Gastrocnemius medialis (tissue), 4 donors: Measurements from ENCODE around the gene TRIM67. TPM values are rescaled to one million over a fixed set of nuclear protein-coding genes. Genes with fewer than 3 reads are reported as not detected.

Source experiments
- ATAC-seq, 2 donors: fragments of 150-250 bp; one replicate each; pipeline ENCODE4 v1.9.1; 2016
- DNase-seq, 2 donors: peaks; one replicate each; pipeline ENCODE4 v3.0.0-alpha.2; 2019
- H3K27ac ChIP-seq, 4 donors: fragments of 200-600 bp; sonication (generic); 1 replicate in 1 of 4; 2 replicates in 3 of 4; pipeline ENCODE4 v1.5.1; 2016 to 2018; ENCODE audit warnings: mild to moderate bottlenecking in 2 of 4, moderate library complexity in 1 of 4
- H3K27me3 ChIP-seq, 3 donors: fragments of 200-600 bp; sonication (generic) in 2 of 3; 1 replicate in 1 of 3; 2 replicates in 2 of 3; pipeline versions ENCODE4 v1.5.1 to v1.6.0; 2016 to 2019; ENCODE audit warnings: mild to moderate bottlenecking in 1 of 3, moderate library complexity in 1 of 3
- H3K36me3 ChIP-seq, 2 donors: fragments of 200-600 bp; sonication (generic) in 1 of 2; one replicate each; pipeline ENCODE4 v1.5.1; 2017 to 2018
- H3K4me1 ChIP-seq, 2 donors: fragments of 200-600 bp; sonication (generic) in 1 of 2; one replicate each; pipeline ENCODE4 v1.5.1; 2016 to 2017; ENCODE audit warnings: mild to moderate bottlenecking in 2 of 2
- H3K4me3 ChIP-seq, 4 donors: fragments of 200-600 bp; sonication (generic) in 3 of 4; 1 replicate in 1 of 4; 2 replicates in 3 of 4; pipeline ENCODE4 v1.5.1; 2016 to 2019; ENCODE audit warnings: mild to moderate bottlenecking in 2 of 4
- H3K9me3 ChIP-seq, 3 donors: fragments of 200-600 bp; sonication (generic) in 2 of 3; 1 replicate in 1 of 3; 2 replicates in 2 of 3; pipeline ENCODE4 v1.5.1; 2016 to 2019
- CTCF ChIP-seq, 5 experiments: fragments of 450-650 bp in 3 of 5; fragments of 200-600 bp in 2 of 5; sonication (generic) in 2 of 5; IDR thresholded peaks in 4 of 5; conservative IDR thresholded peaks in 1 of 5; 1 replicate in 4 of 5; 2 replicates in 1 of 5; pipeline ENCODE4 v1.5.1; 2016 to 2019; ENCODE audit warnings: antibody characterized with exemption in 5 of 5, mild to moderate bottlenecking in 3 of 5, moderate library complexity in 3 of 5
- POLR2A ChIP-seq, 2 donors: fragments of 450-650 bp; IDR thresholded peaks; one replicate each; pipeline ENCODE4 v1.6.1; 2017; ENCODE audit warnings: antibody characterized with exemption in 2 of 2, mild to moderate bottlenecking in 2 of 2, moderate library complexity in 2 of 2
- in situ Hi-C, 4 donors: fragments of 200-750 bp; cut with MboI; loops; one replicate each; pipeline versions ENCODE4 v1.15.0 to v1.8.0; 2017; ENCODE audit warnings: low sequenced_read_pairs in 4 of 4
- intact Hi-C: fragments of 100-400 bp; cut with DNase I; formaldehyde crosslinking; loops from one replicate; pipeline ENCODE4 v1.15.1; 2023; ENCODE audit warnings: low total_unique reads
- total RNA-seq, 4 donors: library from RNA; depleted of rRNA; stranded (reverse); fragments of >200 nt; gene quantifications; one replicate each; pipeline versions ENCODE4 v1.1.0 to v1.2.3, GENCODE V29; 2016

Gene TRIM67
- total RNA-seq, 4 donors from 2014 or later: not detected

DNA sequence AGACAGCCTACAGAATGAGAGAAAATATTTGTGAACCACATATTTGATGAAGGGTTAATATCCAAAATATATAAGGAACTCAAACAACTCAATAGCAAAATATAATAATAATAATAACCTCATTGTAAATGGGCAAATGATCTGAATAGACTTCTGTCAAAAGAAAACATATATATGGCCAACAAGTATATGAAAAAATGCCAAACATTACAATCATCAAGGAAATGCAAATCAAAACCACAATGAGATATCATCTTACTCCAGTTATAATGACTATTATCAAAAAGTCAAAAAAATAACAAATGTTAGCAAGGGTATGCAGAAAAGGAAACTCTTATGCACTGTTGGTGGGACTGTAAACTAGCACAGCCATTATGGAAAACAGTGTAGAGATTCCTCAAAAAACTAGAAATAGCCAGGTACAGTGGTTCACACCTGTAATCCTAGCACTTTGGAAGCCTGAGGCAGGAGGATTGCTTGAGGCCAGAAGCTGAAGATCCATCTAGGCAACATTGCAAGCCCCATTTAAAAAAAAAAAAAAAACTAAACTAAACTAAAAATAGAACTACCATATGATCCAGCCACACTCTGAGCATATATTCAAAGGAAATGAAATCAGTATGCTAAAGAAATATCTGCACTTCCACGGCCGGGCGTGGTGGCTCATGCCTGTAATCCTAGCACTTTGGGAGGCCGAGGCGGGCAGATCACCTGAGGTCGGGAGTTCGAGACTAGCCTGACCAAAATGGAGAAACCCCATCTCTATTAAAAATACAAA lies 17.3 kb upstream of the TRIM67 start:
- no peaks in the 10 kb centered on the region for H3K9me3 ChIP-seq
- in situ Hi-C loops: no loop called here
- H3K27me3 ChIP-seq: no peaks in the 10 kb centered on the region
- H3K4me3 ChIP-seq: no peak overlapping the region
- H3K27ac ChIP-seq: no peak overlapping the region
- intact Hi-C loops: no loop called here
- DNase-seq: no peak
- no peak for ATAC-seq
- no peaks in the 10 kb centered on the region for H3K36me3 ChIP-seq
- TF ChIP-seq CTCF (IDR thresholded peaks at IDR 0.05 in 4 of 5, conservative IDR thresholded peaks at IDR 0.05 in 1 of 5) (no peak), POLR2A (IDR thresholded peaks at IDR 0.05) (no peak)
- H3K4me1 ChIP-seq: peaks cover 8 to 9% of the 10 kb centered on the region in 2 donors

DNA sequence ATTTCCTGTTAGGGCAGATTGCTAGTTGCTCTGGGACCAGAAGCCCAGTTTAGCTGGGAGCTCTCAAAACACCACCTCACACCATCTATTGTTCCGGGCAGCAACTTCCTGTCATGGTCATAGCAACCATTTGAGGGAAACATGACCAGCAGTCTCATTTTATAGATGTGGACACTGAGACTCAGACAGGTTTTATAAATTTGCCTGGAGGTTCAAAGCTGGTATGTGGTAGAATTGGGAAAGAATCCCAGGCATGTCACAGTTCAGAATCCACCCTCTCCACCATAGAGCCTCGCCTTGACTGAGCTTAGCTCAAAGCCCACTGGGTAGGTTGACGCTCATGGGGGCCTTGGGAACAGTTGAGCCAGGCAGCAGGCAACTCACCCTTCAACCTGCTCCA lies 14.0 kb upstream of the TRIM67 start:
- intact Hi-C loops: no loop called here
- ATAC-seq (no peak), DNase-seq (no peak)
- H3K27me3 ChIP-seq: no peaks in the 10 kb centered on the region
- no peak overlapping the region for H3K4me3 ChIP-seq
- in situ Hi-C loops: no loop called here
- no peak overlapping the region for H3K27ac ChIP-seq
- H3K4me1 ChIP-seq: no peaks in the 10 kb centered on the region
- TF ChIP-seq POLR2A (IDR thresholded peaks at IDR 0.05): no peak
- no peak for TF ChIP-seq CTCF (IDR thresholded peaks at IDR 0.05 in 4 of 5, conservative IDR thresholded peaks at IDR 0.05 in 1 of 5)
- no peaks in the 10 kb centered on the region for H3K36me3 ChIP-seq
- peaks cover 0 to 4% (median 0%) of the 10 kb centered on the region in 3 donors for H3K9me3 ChIP-seq

- Histone ChIP-seq H3K9me3 (peaks cover 0 to 4% (median 0%) of the 10 kb centered on the region in 3 donors), H3K27me3 (no peaks in the 10 kb centered on the region), H3K4me3 (no peak overlapping the region), H3K27ac (no peak overlapping the region), H3K4me1 (no peaks in the 10 kb centered on the region), H3K36me3 (no peaks in the 10 kb centered on the region)
- ATAC-seq (no peak), DNase-seq (no peak)
- intact Hi-C loops (no loop called here), in situ Hi-C loops (no loop called here)
- TF ChIP-seq POLR2A (IDR thresholded peaks at IDR 0.05) (no peak), CTCF (IDR thresholded peaks at IDR 0.05 in 4 of 5, conservative IDR thresholded peaks at IDR 0.05 in 1 of 5) (no peak)
These were observed 10.0 kb upstream of the TRIM67 start for GRCh38 chr1:231151811-231152210.

- Histone ChIP-seq H3K9me3 (peaks cover 0 to 4% (median 0%) of the 10 kb centered on the region in 3 donors), H3K27ac (no peak overlapping the region), H3K4me3 (no peak overlapping the region), H3K27me3 (no peaks in the 10 kb centered on the region), H3K4me1 (no peaks in the 10 kb centered on the region), H3K36me3 (no peaks in the 10 kb centered on the region)
- no peak for TF ChIP-seq CTCF (IDR thresholded peaks at IDR 0.05 in 4 of 5, conservative IDR thresholded peaks at IDR 0.05 in 1 of 5)
- no peak for TF ChIP-seq POLR2A (IDR thresholded peaks at IDR 0.05)
- ATAC-seq: no peak
- intact Hi-C loops (no loop called here), in situ Hi-C loops (no loop called here)
- no peak for DNase-seq
These were observed 8.1 kb upstream of the TRIM67 start for GRCh38 chr1:231153726-231154125.
